ENCODE results near the gene ROR1. TPM values are rescaled to one million over a fixed set of nuclear protein-coding genes. Genes with fewer than 3 reads are reported as not detected.

The ROR1 gene
- total and polyA plus RNA-seq, 10 of the 15 experiments (the other 5 are each of a cell fraction or from before 2014, with no cell fraction given), result 0.02 to 0.08 (median 0.05) TPM; not detected in 6

GRCh38 chr1:64150266-64150665, 376.4 kb downstream of the ROR1 start:
- in situ Hi-C loops (cut with MboI), result no loop called here
- 22% methylated on average over 4 of the region's 4 CpGs for WGBS (ENCODE audit: insufficient coverage, insufficient replicate concordance, low lambda C conversion rate, missing lambda C conversion rate)
- DNase-seq (ENCODE audit: low read depth, low spot score) (no peak), FAIRE-seq (no peak), ATAC-seq (no peak)
- Histone ChIP-seq H4K20me1 (ENCODE audit: control insufficient read depth, insufficient read depth) (no peaks in the 10 kb centered on the region), H3K4me1 (ENCODE audit: control insufficient read depth, insufficient read depth, low read length) (no peaks in the 10 kb centered on the region), H3K79me2 (ENCODE audit: control insufficient read depth, insufficient read depth, low read length) (no peaks in the 10 kb centered on the region), H3K4me3 (no peak overlapping the region), H3K9me3 (replicated peaks; ENCODE audit: control insufficient read depth, insufficient read depth, low read length) (no peaks in the 10 kb centered on the region), H3K27me3 (replicated peaks in 1 of 2; ENCODE audit: control insufficient read depth in 2 of 2, insufficient read depth in 2 of 2, low read length in 1 of 2) (no peaks in the 10 kb centered on the region), H3K9ac (ENCODE audit: control insufficient read depth, insufficient read depth, low read length) (no peak overlapping the region), H3K4me2 (ENCODE audit: control insufficient read depth, insufficient read depth) (no peak overlapping the region), H2AFZ (ENCODE audit: control insufficient read depth, low read depth, low read length) (no peak overlapping the region), H3K36me3 (ENCODE audit: control insufficient read depth in 2 of 2, insufficient read depth in 2 of 2, low read length in 1 of 2) (no peaks in the 10 kb centered on the region), H3K27ac (ENCODE audit: control insufficient read depth, insufficient read depth) (no peak overlapping the region)
- intact Hi-C loops (cut with micrococcal nuclease; ENCODE audit: unreplicated experiment), result no loop called here
- ChIA-PET SMC1A (ENCODE audit: uncharacterized antibody, unreplicated experiment) (interaction anchor here (1.1 to 3.6 kb wide), 3 partner anchors 11 to 21 kb away, joined by 3 to 12 read pairs (median 4); no protein-coding TSS in a partner anchor), RAD21 (ENCODE audit: unreplicated experiment) (interaction anchor here (0.7 to 1.3 kb wide), 2 partner anchors 16 to 459 kb away, joined by 3 read pairs; no protein-coding TSS in a partner anchor), POLR2A (no interaction called here), CTCF (interaction anchor here (0.5 to 3.5 kb wide), 6 partner anchors 10 to 1180 kb away, joined by 3 to 19 read pairs (median 5); no protein-coding TSS in a partner anchor)
- no peak for TF ChIP-seq TCF7 (IDR thresholded peaks at IDR 0.05; ENCODE audit: borderline replicate concordance)
- TF ChIP-seq EZH2 (IDR thresholded peaks at IDR 0.05; ENCODE audit: borderline replicate concordance, control insufficient read depth, low read depth, low read length), result no peak
- TF ChIP-seq PML (IDR thresholded peaks at IDR 0.05; ENCODE audit: low read length), result no peak
- TF ChIP-seq MAX (IDR thresholded peaks at IDR 0.05; ENCODE audit: low read depth, low read length), result no peak
- no peak for TF ChIP-seq NFYB (IDR thresholded peaks at IDR 0.05; ENCODE audit: insufficient read depth, low read depth, low read length)
- no peak for TF ChIP-seq TCF12 (IDR thresholded peaks at IDR 0.05; ENCODE audit: low read depth, low read length)
- TF ChIP-seq TARDBP (IDR thresholded peaks at IDR 0.05; ENCODE audit: borderline replicate concordance), result no peak
- TF ChIP-seq EGR1 (IDR thresholded peaks at IDR 0.05; ENCODE audit: borderline replicate concordance in 1 of 2, low read depth in 2 of 2, low read length in 2 of 2), result no peak
- no peak for TF ChIP-seq RCOR1 (conservative IDR thresholded peaks at IDR 0.05; ENCODE audit: low read depth, low read length)
- BruUV-seq (replicated peaks), result no TSS peak
